Urothelium cell line (cell line): ENCODE measurements around the gene SLC15A3.

ENCODE experiments used
- DNase-seq: peaks from one replicate; pipeline ENCODE4 v3.0.0; 2011; ENCODE audit warnings: low spot score, mixed read lengths
- FAIRE-seq: peaks from 2 replicates; lab custom pipeline; 2011; peaks lifted over from hg19 to GRCh38; lab: Jason Lieb, UNC

The SLC15A3 gene

DNA sequence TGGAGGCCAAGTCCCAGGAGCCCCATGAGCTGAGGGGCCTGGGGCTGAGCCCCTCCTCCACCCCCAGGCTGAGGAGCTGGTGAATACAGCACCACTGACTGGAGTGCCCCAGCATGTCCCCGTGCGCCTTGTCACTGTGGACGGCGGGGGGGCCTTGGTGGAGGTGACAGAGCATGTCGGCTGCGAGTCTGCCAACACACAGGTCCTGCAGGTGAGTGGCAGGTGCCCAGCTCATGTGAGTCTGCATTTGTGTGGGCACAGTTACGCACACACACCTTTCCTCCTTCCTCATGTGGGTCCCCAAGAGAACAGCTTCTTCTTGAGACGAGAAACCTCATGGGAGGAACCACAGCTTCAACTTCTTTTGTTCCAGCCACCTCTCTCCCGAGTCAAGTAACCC is 20.1 kb downstream of the SLC15A3 start:
- DNase-seq = no peak
- FAIRE-seq = no peak

DNA sequence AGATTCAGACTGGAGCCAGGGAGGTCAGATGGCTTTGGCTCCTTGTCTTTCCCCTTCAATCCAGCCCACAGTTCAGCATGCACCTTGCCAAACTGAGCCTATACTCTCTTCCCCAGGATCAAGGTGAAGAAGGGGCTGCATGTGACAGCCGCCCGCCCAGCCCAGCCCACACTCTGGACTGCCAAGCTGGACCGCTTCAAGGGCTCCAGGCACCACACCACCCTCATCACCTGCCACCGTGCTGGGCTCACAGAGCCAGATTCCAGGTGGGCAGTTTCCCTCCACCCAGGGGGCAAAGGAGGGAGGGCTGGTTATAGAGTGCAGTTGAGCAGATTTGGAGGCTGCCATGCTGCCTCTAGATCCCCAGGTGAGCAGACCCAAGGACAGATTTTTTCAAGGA is 21.6 kb downstream of the SLC15A3 start:
- DNase-seq (no peak), FAIRE-seq (no peak)

DNA sequence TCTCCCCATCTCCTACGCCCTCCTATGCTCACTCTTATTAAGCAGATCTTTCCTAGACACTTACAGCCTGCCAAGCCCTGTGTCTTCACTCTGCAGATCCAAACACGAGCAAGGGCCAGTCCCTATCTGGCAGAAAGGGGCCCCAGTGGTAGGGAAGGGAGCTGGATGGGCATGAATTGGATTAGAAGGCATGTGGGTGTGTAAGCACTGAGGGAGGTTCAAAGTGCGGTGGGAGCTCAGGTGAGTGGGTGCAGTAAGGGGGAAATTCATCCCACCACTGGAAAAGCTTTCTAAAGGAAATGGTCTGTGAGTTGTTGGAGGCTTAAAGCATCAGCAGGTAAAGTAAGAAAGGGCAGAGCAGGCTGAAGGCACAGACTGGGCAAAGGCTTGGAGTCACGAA is 22.2 kb downstream of the SLC15A3 start:
- no peak for FAIRE-seq
- no peak for DNase-seq

GRCh38 chr11:60928563-60929001 is 23.4 kb downstream of the SLC15A3 start:
- DNase-seq (no peak), FAIRE-seq (no peak)

DNA sequence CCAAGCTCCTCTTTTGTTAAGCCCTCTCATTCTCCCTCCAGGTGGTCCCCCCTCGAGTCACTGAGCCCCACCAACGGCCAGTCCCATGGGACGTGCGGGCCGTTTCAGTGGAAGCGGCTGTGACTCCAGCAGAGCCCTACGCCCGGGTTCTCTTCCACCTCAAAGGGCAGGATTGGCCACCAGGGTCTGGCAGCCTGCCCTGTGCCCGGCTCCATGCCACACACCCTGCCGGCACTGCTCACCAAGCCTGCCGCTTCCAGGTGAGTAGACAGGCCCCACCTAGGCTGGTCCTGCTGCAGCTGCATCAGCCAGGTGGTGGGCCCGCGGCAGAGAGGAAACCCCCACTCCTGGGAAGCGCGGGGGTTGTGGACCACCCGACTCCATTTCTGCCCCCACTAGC is 24.4 kb downstream of the SLC15A3 start:
- no peak for FAIRE-seq
- DNase-seq = no peak

DNA sequence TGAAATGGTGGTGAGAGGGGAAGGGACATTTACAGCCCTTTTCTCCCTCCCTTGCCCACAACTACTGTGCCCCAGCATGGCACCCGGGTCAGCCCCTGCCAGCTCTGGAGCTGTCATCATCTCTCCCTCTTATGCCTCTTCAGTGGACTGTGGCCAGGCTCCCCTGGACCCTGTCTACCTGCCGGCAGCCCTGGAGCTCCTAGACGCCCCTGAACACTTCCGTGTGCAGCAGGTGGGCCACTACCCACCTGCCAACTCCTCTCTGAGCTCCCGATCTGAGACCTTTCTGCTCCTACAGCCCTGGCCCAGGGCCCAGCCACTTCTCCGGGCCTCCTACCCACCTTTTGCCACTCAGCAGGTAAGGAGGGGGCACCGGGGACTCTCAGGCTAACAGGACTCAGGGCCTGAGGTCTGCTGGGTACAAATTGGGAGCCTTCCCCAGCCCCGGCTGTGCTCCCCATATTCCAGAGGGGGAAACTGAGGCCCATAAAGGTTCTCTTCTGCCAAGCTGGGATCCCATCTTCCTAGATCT is 24.8 kb downstream of the SLC15A3 start:
- FAIRE-seq = no peak
- no peak for DNase-seq

DNA sequence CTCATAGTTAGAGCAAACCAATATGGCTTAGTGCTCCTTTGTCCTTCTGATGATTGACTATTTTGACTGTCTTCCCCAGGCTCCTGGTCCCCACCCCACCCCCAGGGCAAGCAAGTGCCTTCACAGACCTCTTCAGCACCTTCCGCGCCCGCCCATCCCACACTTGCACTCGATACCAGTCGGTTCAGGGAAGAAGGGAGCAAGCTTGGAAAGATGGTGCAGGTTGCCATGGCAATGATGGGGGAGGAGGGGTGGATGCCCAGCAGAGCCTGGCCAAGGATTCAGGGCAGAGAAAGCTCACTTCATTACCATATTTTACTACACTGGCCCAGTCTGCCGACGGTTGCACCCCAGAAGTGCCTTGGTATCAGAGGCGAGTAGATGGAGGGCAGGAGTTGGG is 25.5 kb downstream of the SLC15A3 start:
- no peak for DNase-seq
- FAIRE-seq = no peak

- FAIRE-seq (no peak), DNase-seq (peak; percentile 16)
Measured at GRCh38 chr11:60925868-60926267, 26.1 kb downstream of the SLC15A3 start.

GRCh38 chr11:60924906-60925853 is 26.8 kb downstream of the SLC15A3 start:
- FAIRE-seq (no peak), DNase-seq (peak; percentile 26)

GRCh38 chr11:60924110-60924905 is 27.7 kb downstream of the SLC15A3 start, which contains the start of gene TMEM132A:
Gene TMEM132A (plus strand): TSS chr11:60924460. CDS start chr11:60924634, 174 bp downstream.
- peak; percentile 92 for DNase-seq
- FAIRE-seq = peak; percentile 58

GRCh38 chr11:60923800-60924109 is 28.2 kb downstream of the SLC15A3 start:
- no peak for DNase-seq

DNA sequence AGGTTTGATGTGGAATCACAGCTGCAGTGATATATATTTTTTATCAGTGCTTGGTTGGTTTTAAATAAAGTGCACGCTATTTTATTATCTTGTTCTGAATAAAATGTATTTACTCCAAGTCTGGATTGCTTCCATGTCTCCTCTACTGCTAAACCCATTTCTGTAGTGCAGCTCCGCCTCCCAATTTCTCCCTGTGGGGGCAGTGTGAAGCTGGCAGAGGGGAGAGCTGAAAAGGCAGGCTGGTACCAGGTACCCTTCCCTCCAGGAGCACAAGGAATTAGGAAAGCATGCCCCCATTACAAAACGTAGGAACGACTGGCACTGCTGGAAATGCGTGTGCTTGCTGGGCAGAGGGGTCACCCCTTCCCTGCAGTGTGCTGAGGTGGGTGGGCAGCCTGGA is 28.6 kb downstream of the SLC15A3 start:
- DNase-seq (no peak), FAIRE-seq (no peak)

More at GRCh38 chr11:60923800-60924109, 28.2 kb downstream of the SLC15A3 start:
- no peak for FAIRE-seq

GRCh38 chr11:60922906-60923305 is 29.1 kb downstream of the SLC15A3 start:
- DNase-seq (no peak), FAIRE-seq (no peak)

GRCh38 chr11:60921777-60922335 is 30.1 kb downstream of the SLC15A3 start:
- FAIRE-seq (no peak), DNase-seq (no peak)

GRCh38 chr11:60921259-60921658 is 30.7 kb downstream of the SLC15A3 start:
- DNase-seq = no peak
- FAIRE-seq = no peak

DNA sequence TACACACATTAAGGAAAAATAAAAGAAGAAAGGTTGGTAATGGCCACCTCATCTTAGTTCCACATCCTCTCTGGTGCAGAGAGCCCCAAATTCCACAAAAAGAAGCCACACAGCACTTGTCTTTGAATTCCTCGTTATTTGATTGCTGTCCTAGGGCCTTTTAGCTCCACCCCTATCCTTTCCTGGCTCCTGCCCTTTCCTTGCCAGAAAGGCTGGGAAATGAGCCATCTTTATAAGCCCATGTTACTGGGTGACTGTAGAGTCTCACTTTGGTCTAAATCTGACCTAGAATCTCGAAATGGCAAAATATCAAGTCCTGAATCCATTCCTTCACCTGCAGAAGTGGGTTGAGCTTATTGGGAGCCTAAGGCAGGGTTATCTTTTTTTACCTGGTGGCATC is 32.0 kb downstream of the SLC15A3 start:
- DNase-seq = no peak
- FAIRE-seq = no peak

DNA sequence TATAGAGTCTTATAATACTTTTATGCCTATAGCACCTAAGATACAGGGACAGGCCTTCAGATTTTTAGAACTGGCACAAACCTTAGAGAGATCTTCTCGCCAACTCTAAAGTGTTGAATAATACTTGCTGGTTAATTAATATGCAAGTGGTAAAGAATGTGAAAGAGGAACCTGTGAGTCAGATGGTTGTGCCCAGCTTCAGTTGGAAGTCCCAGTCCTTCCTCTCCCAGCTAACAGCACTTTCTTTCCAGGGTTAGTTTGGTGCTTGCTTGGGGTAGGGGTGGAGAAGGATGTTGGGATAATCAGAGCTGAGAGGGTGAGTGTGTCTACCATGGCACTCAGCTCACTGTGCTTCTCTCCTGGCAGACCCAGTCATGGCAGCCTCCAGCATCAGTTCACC is 32.7 kb downstream of the SLC15A3 start:
- FAIRE-seq (no peak), DNase-seq (no peak)

DNA sequence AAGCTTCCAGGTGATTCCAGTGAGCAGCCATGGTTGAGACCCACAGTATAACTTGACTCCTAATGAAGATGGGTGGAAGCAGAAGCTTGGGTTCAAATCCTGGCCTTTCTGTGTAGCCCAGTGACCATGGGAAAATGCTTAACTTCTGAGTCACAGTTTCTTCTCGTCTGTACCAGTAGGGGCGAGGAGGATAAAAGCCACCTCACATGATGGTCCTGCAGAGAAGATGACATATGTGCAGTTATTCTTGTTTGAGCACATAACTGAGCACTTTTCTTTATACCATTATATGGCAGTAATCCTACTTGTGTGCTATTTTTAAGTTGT is 33.1 kb downstream of the SLC15A3 start:
- FAIRE-seq (no peak), DNase-seq (no peak)

- FAIRE-seq = no peak
- no peak for DNase-seq
Measured at GRCh38 chr11:60918251-60918938, 33.6 kb downstream of the SLC15A3 start.

DNA sequence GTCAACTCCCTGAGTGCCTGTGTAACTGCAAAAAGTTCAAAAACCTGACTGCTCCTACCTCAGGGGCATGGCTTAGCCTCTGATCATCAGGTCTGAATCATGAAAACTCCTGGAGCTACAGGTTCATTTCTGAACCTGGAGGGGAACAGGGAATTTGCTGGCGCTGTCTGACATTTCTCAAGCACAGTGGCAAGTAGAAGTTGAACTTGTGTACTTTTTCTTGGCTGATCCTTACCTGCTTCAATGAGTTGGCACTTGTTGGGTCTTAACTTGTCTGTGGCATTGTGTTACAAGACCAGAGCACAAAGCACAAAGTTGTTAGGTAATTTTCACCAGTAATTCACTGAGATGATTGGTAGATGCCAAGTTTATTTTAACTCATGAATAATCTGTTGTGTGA is 34.7 kb downstream of the SLC15A3 start:
- no peak for DNase-seq
- FAIRE-seq = no peak

GRCh38 chr11:60916669-60917206 is 35.2 kb downstream of the SLC15A3 start:
- FAIRE-seq = no peak
- no peak for DNase-seq
